A673 (cell line): ENCODE measurements around the gene FUT3. TPM values are rescaled to one million over a fixed set of nuclear protein-coding genes. Genes with fewer than 3 reads are reported as not detected.
A peak's percentile ranks its signal among the peaks of the same experiment; 100 is the strongest.

Experiments
- BruUV-seq: library from RNA; stranded (reverse); fragments of 400-500 nt; replicated peaks from 2 replicates; lab custom pipeline; 2021; lab: Mats Ljungman, UMichigan
- CTCF ChIA-PET: fragments of 300-600 bp; sonication (Branson Sonifier 250); formaldehyde crosslinking; loops from one replicate; lab custom pipeline; 2022; ENCODE audit warnings: antibody characterized with exemption; lab: Charles Lee
- POLR2A ChIA-PET: fragments of 300-600 bp; sonication (Branson Sonifier 250); formaldehyde crosslinking; loops from one replicate; lab custom pipeline; 2022; ENCODE audit warnings: antibody characterized with exemption; ENCODE audit not compliant: low non-redundant PET; lab: Charles Lee
- DNase-seq: peaks from one replicate; pipeline ENCODE4 v3.0.0-alpha.2; 2015; ENCODE audit warnings: low spot score
- H3K27ac ChIP-seq: fragments of 200-600 bp; sonication (generic); 2 replicates; pipeline ENCODE4 v1.5.1; 2016; ENCODE audit warnings: mixed run types, low read depth, mild to moderate bottlenecking, mixed read lengths, antibody characterized with exemption, low read length; ENCODE audit not compliant: poor library complexity, severe bottlenecking
- H3K27me3 ChIP-seq: fragments of 200-600 bp; sonication (generic); replicated peaks from 2 replicates; pipeline ENCODE4 v1.6.1; 2017; ENCODE audit warnings: mixed run types, low read depth, mild to moderate bottlenecking, mixed read lengths, antibody characterized with exemption, low read length; ENCODE audit not compliant: insufficient read depth, poor library complexity
- H3K36me3 ChIP-seq: fragments of 200-600 bp; sonication (generic); 2 replicates; pipeline ENCODE4 v1.6.1; 2016; ENCODE audit warnings: mixed run types, mild to moderate bottlenecking, mixed read lengths, antibody characterized with exemption, low read length; ENCODE audit not compliant: insufficient read depth, poor library complexity, severe bottlenecking
- H3K4me1 ChIP-seq: fragments of 200-600 bp; sonication (generic); 2 replicates; pipeline ENCODE4 v1.6.1; 2017; ENCODE audit warnings: mixed run types, mild to moderate bottlenecking, mixed read lengths, antibody characterized with exemption, low read length; ENCODE audit not compliant: insufficient read depth, poor library complexity, severe bottlenecking
- H3K4me3 ChIP-seq: fragments of 200-600 bp; sonication (generic); 2 replicates; pipeline ENCODE4 v1.5.1; 2016; ENCODE audit warnings: low read depth, mixed run types, mild to moderate bottlenecking, mixed read lengths, low read length; ENCODE audit not compliant: poor library complexity, severe bottlenecking
- H3K9me3 ChIP-seq: fragments of 200-600 bp; sonication (generic); 2 replicates; pipeline ENCODE4 v1.6.1; 2016; ENCODE audit warnings: mixed run types, low read depth, mild to moderate bottlenecking, mixed read lengths, antibody characterized with exemption, low read length; ENCODE audit not compliant: poor library complexity, severe bottlenecking
- CTCF ChIP-seq: fragments of 300-800, 200-600 bp; sonication (generic); conservative IDR thresholded peaks from 2 replicates; pipeline ENCODE4 v1.5.1; 2017; ENCODE audit warnings: low read depth, mild to moderate bottlenecking, antibody characterized with exemption, low read length, moderate library complexity, mixed read lengths
- EZH2 ChIP-seq: fragments of 200-600 bp; sonication (generic); IDR thresholded peaks from 2 replicates; pipeline ENCODE4 v1.6.1; 2017; ENCODE audit warnings: borderline replicate concordance, low read depth, mild to moderate bottlenecking, mixed read lengths, antibody characterized with exemption, low read length; ENCODE audit not compliant: poor library complexity, severe bottlenecking
- intact Hi-C: fragments of 100-400 bp; cut with micrococcal nuclease; formaldehyde crosslinking; loops from one replicate; pipeline ENCODE4 v1.10.0; 2022; ENCODE audit not compliant: unreplicated experiment
- total RNA-seq: library from RNA; stranded (reverse); gene quantifications from 2 replicates; pipeline ENCODE4 v1.2.3, GENCODE V29; 2021

FUT3 gene
- total RNA-seq, 1 experiment from 2014 or later = not detected

GRCh38 chr19:5806133-5806489 lies 45.1 kb downstream of the FUT3 start:
- Histone ChIP-seq H3K27ac (no peak overlapping the region), H3K27me3 (no peaks in the 10 kb centered on the region), H3K4me1 (peaks cover 34% of the 10 kb centered on the region), H3K9me3 (no peaks in the 10 kb centered on the region), H3K4me3 (peak overlapping the region; percentile 47), H3K36me3 (no peaks in the 10 kb centered on the region)
- BruUV-seq = no TSS peak
- intact Hi-C loops = no loop called here
- no peak for DNase-seq
- ChIA-PET CTCF (no interaction called here), POLR2A (no interaction called here)
- no peak for TF ChIP-seq EZH2
- TF ChIP-seq CTCF = no peak

- no TSS peak for BruUV-seq
- Histone ChIP-seq H3K9me3 (no peaks in the 10 kb centered on the region), H3K4me3 (peak overlapping the region; percentile 47), H3K4me1 (peaks cover 34% of the 10 kb centered on the region), H3K27me3 (no peaks in the 10 kb centered on the region), H3K27ac (no peak overlapping the region), H3K36me3 (no peaks in the 10 kb centered on the region)
- CTCF ChIA-PET = no interaction called here
- TF ChIP-seq EZH2 (no peak), CTCF (peak; percentile 81)
- intact Hi-C loops = loop anchor here (2.0 kb wide), 2 partner anchors 87 to 217 kb away; no protein-coding TSS in a partner anchor
- DNase-seq = peak; percentile 85
- POLR2A ChIA-PET = no interaction called here
Measured at GRCh38 chr19:5805462-5806132, 45.7 kb downstream of the FUT3 start.

GRCh38 chr19:5804516-5805461 lies 46.5 kb downstream of the FUT3 start, which contains the start of gene NRTN:
TSS of gene NRTN (plus strand) at chr19:5805067. CDS start at chr19:5824166, 19,099 bp downstream.
- BruUV-seq = no TSS peak
- peak; percentile 61 for DNase-seq
- Histone ChIP-seq H3K27ac (peak within 1 kb of the TSS; percentile 10), H3K9me3 (no peaks in the 10 kb centered on the region), H3K4me3 (peak within 1 kb of the TSS; percentile 47), H3K36me3 (no peaks in the 10 kb centered on the region), H3K27me3 (no peaks in the 10 kb centered on the region), H3K4me1 (peaks cover 34% of the 10 kb centered on the region)
- intact Hi-C loops = loop anchor here (2.0 kb wide), 2 partner anchors 88 to 218 kb away; no protein-coding TSS in a partner anchor
- ChIA-PET POLR2A (no interaction called here), CTCF (interaction anchor here (0.6 to 1.8 kb wide), 26 partner anchors 7 to 321 kb away, joined by 3 to 27 read pairs (median 4); partner anchors contain the start of genes CATSPERD, DUS3L, LONP1 and NDUFA11)
- TF ChIP-seq CTCF (no peak), EZH2 (no peak)
